ENCODE measurements around the gene ERC1.

- TF ChIP-seq TAF1 (IDR thresholded peaks at IDR 0.05; ENCODE audit: low read depth, low read length) (no peak), POLR2AphosphoS5 (IDR thresholded peaks at IDR 0.05; ENCODE audit: low read depth, low read length) (no peak), POLR2A (IDR thresholded peaks at IDR 0.05; ENCODE audit: low read depth, low read length) (no peak), SPI1 (IDR thresholded peaks at IDR 0.05; ENCODE audit: low read depth, low read length) (no peak)
Observed at GRCh38 chr12:1130571-1130970, 139.5 kb downstream of the ERC1 start.
